Ovary (tissue), 3 donors: ENCODE measurements around the gene RPS10.

Experiments
- EP300 ChIP-seq: sonication (generic); formaldehyde crosslinking; IDR thresholded peaks from one replicate; pipeline ENCODE4 v1.6.1; 2017; ENCODE audit warnings: antibody characterized with exemption
- POLR2A ChIP-seq: fragments of 450-650 bp; IDR thresholded peaks from one replicate; pipeline ENCODE4 v1.6.1; 2017; ENCODE audit warnings: antibody characterized with exemption, mild to moderate bottlenecking, moderate library complexity
- TF ChIP-seq, protein P1 (sequence below), 3 donors: fragments of 450-650 bp in 2 of 3; fragments of 200-600 bp in 1 of 3; IDR thresholded peaks; one replicate each; pipeline versions ENCODE4 v1.5.1 to v1.8.0; 2016 to 2022; ENCODE audit warnings: antibody characterized with exemption in 3 of 3, mild to moderate bottlenecking in 1 of 3
- donor health status: DM: no; HTN: no; CAD: no.

DNA sequence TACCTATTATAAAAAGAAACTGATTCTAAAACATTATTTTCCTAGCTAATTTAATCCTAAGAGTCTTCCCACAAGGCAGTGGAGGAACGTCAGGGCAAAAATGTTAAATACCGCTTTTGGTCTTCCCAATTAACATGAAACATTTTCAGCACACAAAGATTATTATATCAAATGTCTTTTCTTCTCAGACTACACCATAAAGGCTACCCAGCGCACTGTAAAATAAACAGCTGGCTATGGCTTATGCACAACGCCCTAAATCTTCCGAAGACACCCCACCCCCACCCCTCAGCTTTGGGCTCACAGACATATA, 34.4 kb downstream of the RPS10 start:
- TF ChIP-seq, protein P1, sequence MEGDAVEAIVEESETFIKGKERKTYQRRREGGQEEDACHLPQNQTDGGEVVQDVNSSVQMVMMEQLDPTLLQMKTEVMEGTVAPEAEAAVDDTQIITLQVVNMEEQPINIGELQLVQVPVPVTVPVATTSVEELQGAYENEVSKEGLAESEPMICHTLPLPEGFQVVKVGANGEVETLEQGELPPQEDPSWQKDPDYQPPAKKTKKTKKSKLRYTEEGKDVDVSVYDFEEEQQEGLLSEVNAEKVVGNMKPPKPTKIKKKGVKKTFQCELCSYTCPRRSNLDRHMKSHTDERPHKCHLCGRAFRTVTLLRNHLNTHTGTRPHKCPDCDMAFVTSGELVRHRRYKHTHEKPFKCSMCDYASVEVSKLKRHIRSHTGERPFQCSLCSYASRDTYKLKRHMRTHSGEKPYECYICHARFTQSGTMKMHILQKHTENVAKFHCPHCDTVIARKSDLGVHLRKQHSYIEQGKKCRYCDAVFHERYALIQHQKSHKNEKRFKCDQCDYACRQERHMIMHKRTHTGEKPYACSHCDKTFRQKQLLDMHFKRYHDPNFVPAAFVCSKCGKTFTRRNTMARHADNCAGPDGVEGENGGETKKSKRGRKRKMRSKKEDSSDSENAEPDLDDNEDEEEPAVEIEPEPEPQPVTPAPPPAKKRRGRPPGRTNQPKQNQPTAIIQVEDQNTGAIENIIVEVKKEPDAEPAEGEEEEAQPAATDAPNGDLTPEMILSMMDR (IDR thresholded peaks at IDR 0.05): peak in 1 of 3 donors; percentile 7
- TF ChIP-seq POLR2A: no peak
- no peak for TF ChIP-seq EP300
